ENCODE results near the gene HEYL.
A peak's percentile ranks its signal among the peaks of the same experiment; 100 is the strongest.
"Not testable (repeated sequence)": the region's sequence is repeated elsewhere in the genome, so short reads cannot be mapped to it uniquely, and the experiment has no call there.

The HEYL gene

DNA sequence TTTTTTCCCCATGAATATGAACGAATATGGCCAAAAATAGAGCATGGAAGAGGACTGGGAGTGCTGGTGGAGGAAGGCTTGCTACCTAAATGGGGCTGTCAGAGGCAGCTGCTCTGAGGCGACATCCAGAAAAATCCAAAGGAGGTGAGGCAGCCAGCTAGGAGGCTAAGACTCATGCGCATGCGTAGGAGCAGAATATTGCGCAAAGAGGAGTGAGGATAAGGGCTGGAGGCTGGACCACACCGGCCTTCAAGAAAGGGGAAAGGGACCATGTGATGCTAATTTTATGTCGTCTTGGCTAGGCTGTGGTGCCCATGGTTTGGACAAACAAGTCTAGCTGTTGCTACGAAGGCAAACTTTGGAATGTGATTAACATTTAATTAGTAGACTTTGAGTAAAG lies 30.5 kb downstream of the HEYL start:
- H3K36me3 ChIP-seq (ENCODE audit: control insufficient read depth in 2 of 2, insufficient read depth in 2 of 2, low read length in 2 of 2) = no peaks in the 10 kb centered on the region
- peaks cover 2% of the 10 kb centered on the region for H3K4me1 ChIP-seq (ENCODE audit: control insufficient read depth, insufficient read depth, low read length)
- H3K27ac ChIP-seq (ENCODE audit: low read length) = no peak overlapping the region
- no peak overlapping the region for H3K9ac ChIP-seq (ENCODE audit: low read length in 2 of 2)
- no peak overlapping the region for H3K4me3 ChIP-seq (ENCODE audit: low read length in 2 of 2)
- H3K9me3 ChIP-seq (ENCODE audit: control insufficient read depth in 2 of 2, low read length in 2 of 2) = no peaks in the 10 kb centered on the region
- H3K27me3 ChIP-seq (ENCODE audit: control insufficient read depth in 1 of 2, insufficient read depth in 2 of 2, low read length in 2 of 2) = peaks cover 4% of the 10 kb centered on the region in 2 donors

DNA sequence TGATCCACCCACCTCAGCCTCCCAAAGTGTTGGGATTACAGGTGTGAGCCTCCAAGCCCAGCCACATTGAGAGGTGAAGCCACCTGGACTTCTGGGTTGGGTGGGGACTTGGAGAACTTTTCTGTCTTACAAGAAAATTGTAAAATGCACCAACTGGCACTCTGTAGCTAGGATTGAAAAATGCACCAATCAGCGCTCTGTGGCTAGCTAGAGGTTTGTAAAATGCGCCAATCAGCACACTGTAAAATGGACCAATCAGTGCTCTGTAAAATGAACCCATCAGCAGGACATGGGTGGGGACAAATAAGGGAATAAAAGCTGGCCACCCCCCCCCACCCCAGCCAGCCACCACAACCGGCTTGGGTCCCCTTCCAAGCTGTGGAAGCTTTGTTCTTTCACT lies 35.8 kb downstream of the HEYL start:
- not testable (repeated sequence) for H3K4me3 ChIP-seq (ENCODE audit: low read length in 2 of 2); H3K9me3 ChIP-seq (ENCODE audit: control insufficient read depth in 2 of 2, low read length in 2 of 2); H3K4me1 ChIP-seq (ENCODE audit: control insufficient read depth, insufficient read depth, low read length); H3K27me3 ChIP-seq (ENCODE audit: control insufficient read depth in 1 of 2, insufficient read depth in 2 of 2, low read length in 2 of 2); H3K36me3 ChIP-seq (ENCODE audit: control insufficient read depth in 2 of 2, insufficient read depth in 2 of 2, low read length in 2 of 2); H3K27ac ChIP-seq (ENCODE audit: low read length); H3K9ac ChIP-seq (ENCODE audit: low read length in 2 of 2)

GRCh38 chr1:39601667-39602255 lies 37.7 kb downstream of the HEYL start:
- H3K4me1 ChIP-seq (ENCODE audit: control insufficient read depth, insufficient read depth, low read length); H3K27me3 ChIP-seq (ENCODE audit: control insufficient read depth in 1 of 2, insufficient read depth in 2 of 2, low read length in 2 of 2); H3K4me3 ChIP-seq (ENCODE audit: low read length in 2 of 2); H3K9ac ChIP-seq (ENCODE audit: low read length in 2 of 2); H3K27ac ChIP-seq (ENCODE audit: low read length); H3K36me3 ChIP-seq (ENCODE audit: control insufficient read depth in 2 of 2, insufficient read depth in 2 of 2, low read length in 2 of 2); H3K9me3 ChIP-seq (ENCODE audit: control insufficient read depth in 2 of 2, low read length in 2 of 2): not testable (repeated sequence)

- Histone ChIP-seq H3K9ac (ENCODE audit: low read length in 2 of 2) (no peak overlapping the region), H3K4me1 (ENCODE audit: control insufficient read depth, insufficient read depth, low read length) (no peaks in the 10 kb centered on the region), H3K27ac (ENCODE audit: low read length) (no peak overlapping the region), H3K36me3 (ENCODE audit: control insufficient read depth in 2 of 2, insufficient read depth in 2 of 2, low read length in 2 of 2) (no peaks in the 10 kb centered on the region), H3K4me3 (ENCODE audit: low read length in 2 of 2) (no peak overlapping the region), H3K9me3 (ENCODE audit: control insufficient read depth in 2 of 2, low read length in 2 of 2) (no peaks in the 10 kb centered on the region), H3K27me3 (ENCODE audit: control insufficient read depth in 1 of 2, insufficient read depth in 2 of 2, low read length in 2 of 2) (peaks cover 0 to 11% of the 10 kb centered on the region in 2 donors)
Measured at GRCh38 chr1:39596163-39596562, 43.3 kb downstream of the HEYL start.

GRCh38 chr1:39593386-39593785 lies 46.1 kb downstream of the HEYL start:
- no peaks in the 10 kb centered on the region for H3K36me3 ChIP-seq (ENCODE audit: control insufficient read depth in 2 of 2, insufficient read depth in 2 of 2, low read length in 2 of 2)
- H3K4me1 ChIP-seq (ENCODE audit: control insufficient read depth, insufficient read depth, low read length) = no peaks in the 10 kb centered on the region
- H3K27me3 ChIP-seq (ENCODE audit: control insufficient read depth in 1 of 2, insufficient read depth in 2 of 2, low read length in 2 of 2) = peaks cover 0 to 11% of the 10 kb centered on the region in 2 donors
- no peak overlapping the region for H3K9ac ChIP-seq (ENCODE audit: low read length in 2 of 2)
- H3K4me3 ChIP-seq (ENCODE audit: low read length in 2 of 2) = no peak overlapping the region
- no peaks in the 10 kb centered on the region for H3K9me3 ChIP-seq (ENCODE audit: control insufficient read depth in 2 of 2, low read length in 2 of 2)
- no peak overlapping the region for H3K27ac ChIP-seq (ENCODE audit: low read length)

- peaks cover 0 to 11% of the 10 kb centered on the region in 2 donors for H3K27me3 ChIP-seq (ENCODE audit: control insufficient read depth in 1 of 2, insufficient read depth in 2 of 2, low read length in 2 of 2)
- H3K4me3 ChIP-seq (ENCODE audit: low read length in 2 of 2) = no peak overlapping the region
- no peaks in the 10 kb centered on the region for H3K9me3 ChIP-seq (ENCODE audit: control insufficient read depth in 2 of 2, low read length in 2 of 2)
- no peaks in the 10 kb centered on the region for H3K36me3 ChIP-seq (ENCODE audit: control insufficient read depth in 2 of 2, insufficient read depth in 2 of 2, low read length in 2 of 2)
- H3K9ac ChIP-seq (ENCODE audit: low read length in 2 of 2) = no peak overlapping the region
- no peaks in the 10 kb centered on the region for H3K4me1 ChIP-seq (ENCODE audit: control insufficient read depth, insufficient read depth, low read length)
- no peak overlapping the region for H3K27ac ChIP-seq (ENCODE audit: low read length)
Measured at GRCh38 chr1:39592069-39592468, 47.4 kb downstream of the HEYL start.

DNA sequence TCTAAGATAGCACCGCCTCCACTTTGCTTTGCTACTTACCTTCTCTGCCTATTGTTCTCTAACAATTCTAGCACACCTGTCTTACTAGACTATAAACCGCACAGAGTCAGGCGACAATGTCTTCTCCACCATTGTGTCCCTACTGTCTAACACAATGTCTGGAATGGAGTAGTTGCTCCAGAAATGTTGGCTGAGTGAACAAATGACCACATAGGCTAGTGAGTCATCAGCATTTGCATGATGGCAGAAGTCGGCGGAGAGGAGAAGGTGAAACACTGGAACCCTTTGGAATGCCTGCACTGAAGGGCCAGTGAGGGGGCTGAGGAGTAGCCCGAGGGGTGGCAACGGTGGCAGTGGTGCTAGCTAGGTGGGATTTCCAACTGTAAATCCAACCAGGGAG lies 48.9 kb downstream of the HEYL start:
- peaks cover 0 to 8% of the 10 kb centered on the region in 2 donors for H3K27me3 ChIP-seq (ENCODE audit: control insufficient read depth in 1 of 2, insufficient read depth in 2 of 2, low read length in 2 of 2)
- no peak overlapping the region for H3K4me3 ChIP-seq (ENCODE audit: low read length in 2 of 2)
- no peak overlapping the region for H3K9ac ChIP-seq (ENCODE audit: low read length in 2 of 2)
- no peaks in the 10 kb centered on the region for H3K9me3 ChIP-seq (ENCODE audit: control insufficient read depth in 2 of 2, low read length in 2 of 2)
- H3K27ac ChIP-seq (ENCODE audit: low read length) = no peak overlapping the region
- H3K36me3 ChIP-seq (ENCODE audit: control insufficient read depth in 2 of 2, insufficient read depth in 2 of 2, low read length in 2 of 2) = no peaks in the 10 kb centered on the region
- no peaks in the 10 kb centered on the region for H3K4me1 ChIP-seq (ENCODE audit: control insufficient read depth, insufficient read depth, low read length)

DNA sequence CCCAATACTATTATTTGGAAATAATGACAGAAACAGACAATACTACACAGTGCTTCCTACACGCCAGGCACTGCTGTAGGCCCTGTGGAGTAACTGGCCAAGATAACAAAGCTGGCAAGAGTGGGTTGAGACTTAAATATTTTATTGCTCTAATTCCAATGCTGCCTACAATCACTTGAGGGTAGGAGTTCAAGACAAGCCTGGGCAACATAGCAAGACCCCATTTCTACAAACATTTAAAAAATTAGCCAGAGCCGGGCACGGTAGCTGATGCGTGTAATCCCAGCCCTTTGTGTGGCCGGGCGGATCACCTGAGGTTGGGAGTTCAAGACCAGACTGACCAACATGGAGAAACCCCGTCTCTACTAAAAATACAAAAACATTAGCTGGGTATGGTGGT lies 53.5 kb downstream of the HEYL start:
- H3K4me1 ChIP-seq (ENCODE audit: control insufficient read depth, insufficient read depth, low read length) = no peaks in the 10 kb centered on the region
- no peaks in the 10 kb centered on the region for H3K27me3 ChIP-seq (ENCODE audit: control insufficient read depth in 1 of 2, insufficient read depth in 2 of 2, low read length in 2 of 2)
- H3K4me3 ChIP-seq (ENCODE audit: low read length in 2 of 2) = no peak overlapping the region
- H3K9me3 ChIP-seq (ENCODE audit: control insufficient read depth in 2 of 2, low read length in 2 of 2) = no peaks in the 10 kb centered on the region
- H3K27ac ChIP-seq (ENCODE audit: low read length) = no peak overlapping the region
- no peaks in the 10 kb centered on the region for H3K36me3 ChIP-seq (ENCODE audit: control insufficient read depth in 2 of 2, insufficient read depth in 2 of 2, low read length in 2 of 2)
- H3K9ac ChIP-seq (ENCODE audit: low read length in 2 of 2) = no peak overlapping the region

GRCh38 chr1:39576016-39576657 lies 63.3 kb downstream of the HEYL start:
- peaks cover 8 to 18% of the 10 kb centered on the region in 2 donors for H3K36me3 ChIP-seq (ENCODE audit: control insufficient read depth in 2 of 2, insufficient read depth in 2 of 2, low read length in 2 of 2)
- H3K4me1 ChIP-seq (ENCODE audit: control insufficient read depth, insufficient read depth, low read length) = peaks cover 28% of the 10 kb centered on the region
- H3K27me3 ChIP-seq (ENCODE audit: control insufficient read depth in 1 of 2, insufficient read depth in 2 of 2, low read length in 2 of 2) = no peaks in the 10 kb centered on the region
- peak overlapping the region; percentile 68 to 77 for H3K9ac ChIP-seq (ENCODE audit: low read length in 2 of 2)
- no peaks in the 10 kb centered on the region for H3K9me3 ChIP-seq (ENCODE audit: control insufficient read depth in 2 of 2, low read length in 2 of 2)
- H3K27ac ChIP-seq (ENCODE audit: low read length) = peak overlapping the region; percentile 58
- H3K4me3 ChIP-seq (ENCODE audit: low read length in 2 of 2) = peak overlapping the region; percentile 80 to 91

GRCh38 chr1:39575191-39576015 lies 64.0 kb downstream of the HEYL start:
- Histone ChIP-seq H3K4me1 (ENCODE audit: control insufficient read depth, insufficient read depth, low read length) (peaks cover 28% of the 10 kb centered on the region), H3K9me3 (ENCODE audit: control insufficient read depth in 2 of 2, low read length in 2 of 2) (no peaks in the 10 kb centered on the region), H3K27me3 (ENCODE audit: control insufficient read depth in 1 of 2, insufficient read depth in 2 of 2, low read length in 2 of 2) (no peaks in the 10 kb centered on the region), H3K36me3 (ENCODE audit: control insufficient read depth in 2 of 2, insufficient read depth in 2 of 2, low read length in 2 of 2) (peaks cover 16 to 25% of the 10 kb centered on the region in 2 donors), H3K27ac (ENCODE audit: low read length) (peak overlapping the region; percentile 62), H3K4me3 (ENCODE audit: low read length in 2 of 2) (peak overlapping the region; percentile 80 to 91), H3K9ac (ENCODE audit: low read length in 2 of 2) (peak overlapping the region; percentile 73 to 77)

GRCh38 chr1:39574646-39575045 lies 64.8 kb downstream of the HEYL start:
- Histone ChIP-seq H3K36me3 (ENCODE audit: control insufficient read depth in 2 of 2, insufficient read depth in 2 of 2, low read length in 2 of 2) (peaks cover 22 to 32% of the 10 kb centered on the region in 2 donors), H3K9me3 (ENCODE audit: control insufficient read depth in 2 of 2, low read length in 2 of 2) (no peaks in the 10 kb centered on the region), H3K27ac (ENCODE audit: low read length) (peak overlapping the region; percentile 24), H3K27me3 (ENCODE audit: control insufficient read depth in 1 of 2, insufficient read depth in 2 of 2, low read length in 2 of 2) (no peaks in the 10 kb centered on the region), H3K4me3 (ENCODE audit: low read length in 2 of 2) (peak overlapping the region; percentile 80 to 91), H3K9ac (ENCODE audit: low read length in 2 of 2) (peak overlapping the region; percentile 73 to 77), H3K4me1 (ENCODE audit: control insufficient read depth, insufficient read depth, low read length) (peaks cover 28% of the 10 kb centered on the region)

Measured in stomach smooth muscle (tissue), 2 donors.